SK-N-MC (cell line): ENCODE results near the gene PLEKHM2.

Source experiments
- DNase-seq: peaks from one replicate; pipeline ENCODE4 v3.0.0-alpha.2; 2011; ENCODE audit warnings: low read depth, low spot score
- H3K27ac ChIP-seq: fragments of 200-600 bp; sonication (generic); 2 replicates; pipeline ENCODE4 v1.5.1; 2016; ENCODE audit warnings: mixed run types
- H3K36me3 ChIP-seq: fragments of 200-600 bp; sonication (generic); 2 replicates; pipeline ENCODE4 v1.6.1; 2017; ENCODE audit warnings: antibody characterized with exemption, low read length, mixed read lengths; ENCODE audit not compliant: insufficient read depth
- H3K4me3 ChIP-seq: fragments of 200-600 bp; sonication (generic); 2 replicates; pipeline ENCODE4 v1.5.1; 2016
- H3K9ac ChIP-seq: fragments of 200-600 bp; sonication (generic); 2 replicates; pipeline ENCODE4 v1.8.0; 2017; ENCODE audit warnings: mixed run types, mixed read lengths; ENCODE audit not compliant: insufficient read length
- H3K9me3 ChIP-seq: fragments of 200-600 bp; sonication (generic); 2 replicates; pipeline ENCODE4 v1.6.1; 2017; ENCODE audit warnings: low read depth, mild to moderate bottlenecking, antibody characterized with exemption, low read length, moderate library complexity, mixed read lengths
- EZH2 ChIP-seq: fragments of 200-600 bp; sonication (generic); IDR thresholded peaks from one replicate; pipeline ENCODE4 v1.6.1; 2017; ENCODE audit warnings: antibody characterized with exemption
- FOXP2 ChIP-seq: optimal IDR thresholded peaks from 2 replicates; pipeline ENCODE3; 2011; ENCODE audit warnings: mild to moderate bottlenecking, moderate library complexity; ENCODE audit not compliant: insufficient read depth; ENCODE audit errors: extremely low read length, control extremely low read depth
- POLR2AphosphoS5 ChIP-seq: IDR thresholded peaks from 2 replicates; pipeline ENCODE4 v1.6.1; 2012; ENCODE audit warnings: mild to moderate bottlenecking, low read depth, low read length, borderline replicate concordance

PLEKHM2 gene

GRCh38 chr1:15722836-15723532, 38.9 kb downstream of the PLEKHM2 start:
- TF ChIP-seq POLR2AphosphoS5 (no peak), FOXP2 (no peak), EZH2 (no peak)
- DNase-seq, result no peak
- peaks cover 13% of the 10 kb centered on the region; the same call in 1 of the 2 replicates for H3K36me3 ChIP-seq
- H3K4me3 ChIP-seq, result no peak overlapping the region
- H3K27ac ChIP-seq, result no peak overlapping the region
- no peaks in the 10 kb centered on the region for H3K9me3 ChIP-seq
- H3K9ac ChIP-seq, result no peak overlapping the region

- Histone ChIP-seq H3K4me3 (no peak overlapping the region), H3K27ac (no peak overlapping the region), H3K36me3 (peaks cover 14% of the 10 kb centered on the region; the same call in 1 of the 2 replicates), H3K9me3 (no peaks in the 10 kb centered on the region), H3K9ac (no peak overlapping the region)
- no peak for DNase-seq
- TF ChIP-seq EZH2 (no peak), POLR2AphosphoS5 (no peak), FOXP2 (no peak)
These were observed 39.6 kb downstream of the PLEKHM2 start for GRCh38 chr1:15723631-15724246.

GRCh38 chr1:15724949-15725880, 41.1 kb downstream of the PLEKHM2 start:
- H3K27ac ChIP-seq, result no peak overlapping the region
- no peaks in the 10 kb centered on the region for H3K9me3 ChIP-seq
- H3K36me3 ChIP-seq, result peaks cover 16% of the 10 kb centered on the region; the same call in 1 of the 2 replicates
- no peak overlapping the region for H3K4me3 ChIP-seq
- H3K9ac ChIP-seq, result no peak overlapping the region
- no peak for DNase-seq
- TF ChIP-seq POLR2AphosphoS5, result no peak
- TF ChIP-seq FOXP2, result no peak
- TF ChIP-seq EZH2, result no peak

GRCh38 chr1:15726508-15726907, 42.4 kb downstream of the PLEKHM2 start:
- H3K36me3 ChIP-seq, result peaks cover 11% of the 10 kb centered on the region; the same call in 1 of the 2 replicates
- no peak overlapping the region for H3K9ac ChIP-seq
- H3K4me3 ChIP-seq, result no peak overlapping the region
- no peak overlapping the region for H3K27ac ChIP-seq
- no peaks in the 10 kb centered on the region for H3K9me3 ChIP-seq
- no peak for DNase-seq
- TF ChIP-seq FOXP2 (no peak), EZH2 (no peak), POLR2AphosphoS5 (no peak)

- Histone ChIP-seq H3K27ac (no peak overlapping the region), H3K9me3 (no peaks in the 10 kb centered on the region), H3K9ac (no peak overlapping the region), H3K36me3 (peaks cover 11% of the 10 kb centered on the region; the same call in 1 of the 2 replicates), H3K4me3 (no peak overlapping the region)
- TF ChIP-seq POLR2AphosphoS5, result no peak
- TF ChIP-seq EZH2, result no peak
- TF ChIP-seq FOXP2, result no peak
- DNase-seq, result no peak
These were observed 42.9 kb downstream of the PLEKHM2 start for GRCh38 chr1:15727021-15727420.

- Histone ChIP-seq H3K9me3 (no peaks in the 10 kb centered on the region), H3K36me3 (peaks cover 11% of the 10 kb centered on the region; the same call in 1 of the 2 replicates)
These were observed 43.3 kb downstream of the PLEKHM2 start for GRCh38 chr1:15727424-15727823.

GRCh38 chr1:15727866-15728534, 43.9 kb downstream of the PLEKHM2 start:
- DNase-seq, result no peak
- Histone ChIP-seq H3K9ac (no peak overlapping the region), H3K9me3 (no peaks in the 10 kb centered on the region), H3K27ac (no peak overlapping the region), H3K4me3 (no peak overlapping the region), H3K36me3 (peaks cover 11% of the 10 kb centered on the region; the same call in 1 of the 2 replicates)
- TF ChIP-seq EZH2 (no peak), FOXP2 (no peak), POLR2AphosphoS5 (no peak)

More at GRCh38 chr1:15727424-15727823, 43.3 kb downstream of the PLEKHM2 start:
- no peak for TF ChIP-seq POLR2AphosphoS5
- no peak for TF ChIP-seq FOXP2
- TF ChIP-seq EZH2, result no peak
- H3K27ac ChIP-seq, result no peak overlapping the region
- H3K4me3 ChIP-seq, result no peak overlapping the region
- H3K9ac ChIP-seq, result no peak overlapping the region
- DNase-seq, result no peak

- Histone ChIP-seq H3K9me3 (no peaks in the 10 kb centered on the region), H3K27ac (no peak overlapping the region), H3K9ac (no peak overlapping the region), H3K36me3 (peaks cover 11% of the 10 kb centered on the region; the same call in 1 of the 2 replicates), H3K4me3 (no peak overlapping the region)
- TF ChIP-seq EZH2 (no peak), POLR2AphosphoS5 (no peak), FOXP2 (no peak)
- DNase-seq, result no peak
These were observed 45.0 kb downstream of the PLEKHM2 start for GRCh38 chr1:15728937-15729657.
